Measurements from ENCODE around the gene DHRSX. TPM values are rescaled to one million over a fixed set of nuclear protein-coding genes. Genes with fewer than 3 reads are reported as not detected.
"Not testable (repeated sequence)": the region's sequence is repeated elsewhere in the genome, so short reads cannot be mapped to it uniquely, and the experiment has no call there.

The DHRSX gene
- total RNA-seq, 1 donor from 2014 or later: 30.4 TPM

DNA sequence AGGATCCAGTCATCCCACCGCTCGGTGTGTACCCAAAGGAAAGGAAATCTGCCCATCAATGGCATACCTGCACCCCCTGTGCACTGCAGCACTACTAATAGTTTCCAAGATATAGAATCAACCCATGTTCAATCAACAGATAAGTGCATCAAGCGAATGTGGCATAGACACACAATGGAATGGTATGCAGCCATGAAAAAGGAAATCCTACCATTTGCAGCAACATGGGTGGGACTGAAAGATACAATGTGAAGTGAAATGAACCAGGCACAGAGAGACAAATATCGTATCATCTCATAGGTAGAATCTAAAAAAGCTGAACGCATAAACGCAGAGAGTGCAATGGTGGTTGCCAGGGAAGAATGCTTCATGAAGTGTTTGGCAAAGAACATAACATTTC, 42.5 kb downstream of the DHRSX start:
- Histone ChIP-seq H2AFZ (ENCODE audit: low read depth, low read length) (no peak overlapping the region), H3K79me2 (ENCODE audit: insufficient read depth, low read length) (peaks cover 31% of the 10 kb centered on the region)
- TF ChIP-seq, protein P1, sequence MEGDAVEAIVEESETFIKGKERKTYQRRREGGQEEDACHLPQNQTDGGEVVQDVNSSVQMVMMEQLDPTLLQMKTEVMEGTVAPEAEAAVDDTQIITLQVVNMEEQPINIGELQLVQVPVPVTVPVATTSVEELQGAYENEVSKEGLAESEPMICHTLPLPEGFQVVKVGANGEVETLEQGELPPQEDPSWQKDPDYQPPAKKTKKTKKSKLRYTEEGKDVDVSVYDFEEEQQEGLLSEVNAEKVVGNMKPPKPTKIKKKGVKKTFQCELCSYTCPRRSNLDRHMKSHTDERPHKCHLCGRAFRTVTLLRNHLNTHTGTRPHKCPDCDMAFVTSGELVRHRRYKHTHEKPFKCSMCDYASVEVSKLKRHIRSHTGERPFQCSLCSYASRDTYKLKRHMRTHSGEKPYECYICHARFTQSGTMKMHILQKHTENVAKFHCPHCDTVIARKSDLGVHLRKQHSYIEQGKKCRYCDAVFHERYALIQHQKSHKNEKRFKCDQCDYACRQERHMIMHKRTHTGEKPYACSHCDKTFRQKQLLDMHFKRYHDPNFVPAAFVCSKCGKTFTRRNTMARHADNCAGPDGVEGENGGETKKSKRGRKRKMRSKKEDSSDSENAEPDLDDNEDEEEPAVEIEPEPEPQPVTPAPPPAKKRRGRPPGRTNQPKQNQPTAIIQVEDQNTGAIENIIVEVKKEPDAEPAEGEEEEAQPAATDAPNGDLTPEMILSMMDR (IDR thresholded peaks at IDR 0.05; ENCODE audit: insufficient read depth, low read depth, low read length): no peak
- TF ChIP-seq EZH2 (IDR thresholded peaks at IDR 0.05; ENCODE audit: insufficient read depth, low read length): no peak

DNA sequence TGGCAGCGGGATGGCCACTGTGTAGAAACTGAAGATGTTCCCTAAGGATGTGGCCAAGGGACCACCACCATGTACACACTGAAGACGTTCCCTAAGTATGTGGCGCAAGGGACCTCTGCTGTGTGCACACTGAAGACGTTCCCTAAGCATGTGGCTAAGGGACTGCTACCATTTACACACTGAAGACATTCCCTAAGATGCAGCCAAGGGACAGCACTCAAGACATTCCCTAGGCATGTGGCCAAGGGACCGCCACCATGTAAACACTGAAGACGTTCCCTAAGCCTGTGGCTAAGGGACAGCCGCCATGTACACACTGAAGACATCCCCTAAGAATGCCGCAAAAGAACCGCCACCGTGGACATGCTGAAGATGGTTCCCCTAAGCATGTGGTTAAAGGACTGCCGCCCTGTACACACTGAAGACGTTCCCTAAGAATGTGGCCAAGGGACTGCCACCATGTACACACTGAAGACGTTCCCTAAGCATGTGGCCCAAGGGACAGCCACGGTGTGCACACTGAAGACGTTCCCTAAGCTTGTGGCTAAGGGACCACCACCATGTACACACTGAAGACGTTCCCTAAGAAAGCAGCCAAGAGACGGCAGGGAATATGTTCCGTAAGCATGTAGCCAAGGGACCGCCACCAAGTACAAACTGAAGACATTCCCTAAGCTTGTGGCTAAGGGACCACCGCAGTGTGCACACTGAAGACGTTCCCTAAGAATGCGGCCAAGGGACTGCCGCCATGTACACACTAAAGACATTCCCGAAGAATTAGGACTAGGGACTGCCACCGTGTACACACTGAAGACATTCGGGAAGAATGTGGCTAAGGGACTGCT, 43.3 kb downstream of the DHRSX start:
- Histone ChIP-seq H3K27ac (ENCODE audit: low read depth, low read length) (no peak overlapping the region), H3K4me2 (ENCODE audit: low read length) (no peak overlapping the region), H3K27me3 (ENCODE audit: insufficient read depth, low read length) (no peaks in the 10 kb centered on the region), H3K36me3 (ENCODE audit: insufficient read depth, low read length) (no peaks in the 10 kb centered on the region), H3K4me1 (ENCODE audit: insufficient read depth, low read length) (no peaks in the 10 kb centered on the region), H3K9ac (ENCODE audit: low read length) (no peak overlapping the region), H3K9me3 (ENCODE audit: insufficient read depth, low read depth, low read length) (no peaks in the 10 kb centered on the region), H3K4me3 (ENCODE audit: insufficient read depth, low read depth, low read length) (no peak overlapping the region), H3K79me2 (ENCODE audit: insufficient read depth, low read length) (peaks cover 36% of the 10 kb centered on the region), H2AFZ (ENCODE audit: low read depth, low read length) (no peak overlapping the region), H4K20me1 (ENCODE audit: insufficient read depth, low read length) (peaks cover 29% of the 10 kb centered on the region)
- Mint-ChIP-seq H3K4me3 (ENCODE audit: unreplicated experiment) (no peak overlapping the region), H3K36me3 (ENCODE audit: low read depth, unreplicated experiment) (no peaks in the 10 kb centered on the region), H3K4me1 (ENCODE audit: low read depth, unreplicated experiment) (no peaks in the 10 kb centered on the region), H3K27ac (ENCODE audit: unreplicated experiment) (no peak overlapping the region), H3K9me3 (ENCODE audit: unreplicated experiment) (peaks cover 2% of the 10 kb centered on the region), H3K27me3 (ENCODE audit: low read depth, unreplicated experiment) (no peaks in the 10 kb centered on the region)
- no peak for TF ChIP-seq EZH2 (IDR thresholded peaks at IDR 0.05; ENCODE audit: insufficient read depth, low read length)
- TF ChIP-seq, protein P1 (IDR thresholded peaks at IDR 0.05; ENCODE audit: insufficient read depth, low read depth, low read length): no peak
- FAIRE-seq: no peak
- DNase-seq (ENCODE audit: low read depth): no peak

More for the DNA sequence above, 42.5 kb downstream of the DHRSX start:
- no peaks in the 10 kb centered on the region for H3K27me3 Mint-ChIP-seq (ENCODE audit: low read depth, unreplicated experiment)
- no peak overlapping the region for H3K27ac Mint-ChIP-seq (ENCODE audit: unreplicated experiment)
- H3K4me1 Mint-ChIP-seq (ENCODE audit: low read depth, unreplicated experiment): peaks cover 6% of the 10 kb centered on the region
- Histone ChIP-seq H3K4me3 (ENCODE audit: insufficient read depth, low read depth, low read length) (no peak overlapping the region), H3K9me3 (ENCODE audit: insufficient read depth, low read depth, low read length) (no peaks in the 10 kb centered on the region), H3K36me3 (ENCODE audit: insufficient read depth, low read length) (no peaks in the 10 kb centered on the region), H3K4me2 (ENCODE audit: low read length) (no peak overlapping the region), H3K27ac (ENCODE audit: low read depth, low read length) (no peak overlapping the region), H4K20me1 (ENCODE audit: insufficient read depth, low read length) (peaks cover 29% of the 10 kb centered on the region), H3K27me3 (ENCODE audit: insufficient read depth, low read length) (no peaks in the 10 kb centered on the region), H3K9ac (ENCODE audit: low read length) (no peak overlapping the region), H3K4me1 (ENCODE audit: insufficient read depth, low read length) (no peaks in the 10 kb centered on the region)
- no peaks in the 10 kb centered on the region for H3K36me3 Mint-ChIP-seq (ENCODE audit: low read depth, unreplicated experiment)
- H3K9me3 Mint-ChIP-seq (ENCODE audit: unreplicated experiment): peaks cover 2% of the 10 kb centered on the region
- DNase-seq (ENCODE audit: low read depth) (no peak), FAIRE-seq (no peak)
- H3K4me3 Mint-ChIP-seq (ENCODE audit: unreplicated experiment): no peak overlapping the region

DNA sequence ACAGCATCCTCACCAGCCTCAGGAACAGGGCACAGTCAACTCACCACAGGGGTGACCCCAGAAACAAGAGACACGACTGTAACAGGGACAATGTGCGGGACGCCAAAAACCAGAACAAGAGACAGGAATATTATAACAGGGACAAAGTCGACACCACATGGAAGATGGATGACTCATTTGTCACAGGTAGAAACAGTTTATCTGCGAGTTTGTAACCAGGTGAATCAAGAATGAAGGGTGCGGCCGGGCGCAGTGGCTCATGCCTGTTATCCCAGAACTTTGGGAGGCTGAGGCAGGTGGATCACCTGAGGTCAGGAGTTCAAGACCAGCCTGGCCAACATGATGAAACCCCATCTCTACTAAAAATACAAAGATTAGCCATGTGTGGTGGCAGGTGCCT, 44.7 kb downstream of the DHRSX start:
- peaks cover 39% of the 10 kb centered on the region for H3K79me2 ChIP-seq (ENCODE audit: insufficient read depth, low read length)
- not testable (repeated sequence) for H3K4me1 Mint-ChIP-seq (ENCODE audit: low read depth, unreplicated experiment); FAIRE-seq; H3K27ac Mint-ChIP-seq (ENCODE audit: unreplicated experiment); H3K4me3 Mint-ChIP-seq (ENCODE audit: unreplicated experiment); H3K9me3 Mint-ChIP-seq (ENCODE audit: unreplicated experiment); H3K4me1 ChIP-seq (ENCODE audit: insufficient read depth, low read length); H3K36me3 Mint-ChIP-seq (ENCODE audit: low read depth, unreplicated experiment); H2AFZ ChIP-seq (ENCODE audit: low read depth, low read length); H3K4me3 ChIP-seq (ENCODE audit: insufficient read depth, low read depth, low read length); H3K4me2 ChIP-seq (ENCODE audit: low read length); H3K27ac ChIP-seq (ENCODE audit: low read depth, low read length); DNase-seq (ENCODE audit: low read depth); H3K36me3 ChIP-seq (ENCODE audit: insufficient read depth, low read length); H3K9me3 ChIP-seq (ENCODE audit: insufficient read depth, low read depth, low read length); H3K27me3 Mint-ChIP-seq (ENCODE audit: low read depth, unreplicated experiment); H3K27me3 ChIP-seq (ENCODE audit: insufficient read depth, low read length); H3K9ac ChIP-seq (ENCODE audit: low read length)
- peaks cover 35% of the 10 kb centered on the region for H4K20me1 ChIP-seq (ENCODE audit: insufficient read depth, low read length)

- not testable (repeated sequence) for H3K36me3 ChIP-seq (ENCODE audit: insufficient read depth, low read length); H3K27me3 ChIP-seq (ENCODE audit: insufficient read depth, low read length); H3K4me2 ChIP-seq (ENCODE audit: low read length); H3K9me3 Mint-ChIP-seq (ENCODE audit: unreplicated experiment); H3K27ac Mint-ChIP-seq (ENCODE audit: unreplicated experiment); H3K9ac ChIP-seq (ENCODE audit: low read length); H3K4me3 ChIP-seq (ENCODE audit: insufficient read depth, low read depth, low read length); H3K27me3 Mint-ChIP-seq (ENCODE audit: low read depth, unreplicated experiment); DNase-seq (ENCODE audit: low read depth); FAIRE-seq; H3K9me3 ChIP-seq (ENCODE audit: insufficient read depth, low read depth, low read length); H3K4me1 ChIP-seq (ENCODE audit: insufficient read depth, low read length); H3K36me3 Mint-ChIP-seq (ENCODE audit: low read depth, unreplicated experiment); H3K4me3 Mint-ChIP-seq (ENCODE audit: unreplicated experiment); H2AFZ ChIP-seq (ENCODE audit: low read depth, low read length); H3K27ac ChIP-seq (ENCODE audit: low read depth, low read length)
- H3K4me1 Mint-ChIP-seq (ENCODE audit: low read depth, unreplicated experiment): peaks cover 11% of the 10 kb centered on the region
- peaks cover 39% of the 10 kb centered on the region for H3K79me2 ChIP-seq (ENCODE audit: insufficient read depth, low read length)
- H4K20me1 ChIP-seq (ENCODE audit: insufficient read depth, low read length): peaks cover 35% of the 10 kb centered on the region
These were observed 46.2 kb downstream of the DHRSX start for GRCh38 chrX:2454620-2455019.
